Measurements from ENCODE around the gene ARL10.
A peak's percentile ranks its signal among the peaks of the same experiment; 100 is the strongest.
"Not testable (repeated sequence)": the region's sequence is repeated elsewhere in the genome, so short reads cannot be mapped to it uniquely, and the experiment has no call there.

ARL10 gene

DNA sequence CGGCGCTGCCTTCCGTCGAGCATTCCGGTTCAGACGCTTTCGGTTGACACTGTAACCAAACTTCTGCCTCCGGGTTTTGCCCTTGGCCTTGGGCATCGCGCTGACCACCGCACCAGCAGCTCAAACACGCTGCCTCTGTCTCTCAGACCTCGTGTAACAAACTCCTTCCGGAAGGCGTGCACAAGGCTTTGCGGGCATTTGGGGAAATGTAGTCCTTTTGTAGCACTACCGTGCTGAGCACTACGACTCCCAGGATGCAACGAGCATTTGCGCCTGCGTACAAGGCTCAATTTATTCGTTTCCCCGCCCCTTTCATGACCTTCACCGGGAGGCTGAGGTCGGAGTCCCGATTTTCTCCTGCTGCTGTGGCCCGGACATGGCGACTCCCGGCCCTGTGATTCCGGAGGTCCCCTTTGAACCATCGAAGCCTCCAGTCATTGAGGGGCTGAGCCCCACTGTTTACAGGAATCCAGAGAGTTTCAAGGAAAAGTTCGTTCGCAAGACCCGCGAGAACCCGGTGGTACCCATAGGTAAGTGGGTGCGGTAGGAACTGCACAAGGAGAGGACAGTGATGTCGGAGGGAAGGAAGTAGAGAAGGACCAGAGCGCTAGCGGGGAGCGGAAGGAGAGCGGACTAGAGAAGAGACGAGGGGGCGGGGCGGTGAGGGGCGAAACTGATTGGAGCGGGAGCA, 23.3 kb downstream of the ARL10 start, which contains the start of the genes HIGD2A and NOP16:
Gene HIGD2A, plus strand, starts transcription at position 308 of the 691 bp plus-strand sequence. Its CDS starts 69 bp downstream, at position 377.
Gene NOP16, minus strand, starts transcription at position 155 of the 691 bp plus-strand sequence. Its CDS starts 59 bp downstream, at position 96.
- DNase-seq (ENCODE audit: low read depth) = peak; percentile 99

DNA sequence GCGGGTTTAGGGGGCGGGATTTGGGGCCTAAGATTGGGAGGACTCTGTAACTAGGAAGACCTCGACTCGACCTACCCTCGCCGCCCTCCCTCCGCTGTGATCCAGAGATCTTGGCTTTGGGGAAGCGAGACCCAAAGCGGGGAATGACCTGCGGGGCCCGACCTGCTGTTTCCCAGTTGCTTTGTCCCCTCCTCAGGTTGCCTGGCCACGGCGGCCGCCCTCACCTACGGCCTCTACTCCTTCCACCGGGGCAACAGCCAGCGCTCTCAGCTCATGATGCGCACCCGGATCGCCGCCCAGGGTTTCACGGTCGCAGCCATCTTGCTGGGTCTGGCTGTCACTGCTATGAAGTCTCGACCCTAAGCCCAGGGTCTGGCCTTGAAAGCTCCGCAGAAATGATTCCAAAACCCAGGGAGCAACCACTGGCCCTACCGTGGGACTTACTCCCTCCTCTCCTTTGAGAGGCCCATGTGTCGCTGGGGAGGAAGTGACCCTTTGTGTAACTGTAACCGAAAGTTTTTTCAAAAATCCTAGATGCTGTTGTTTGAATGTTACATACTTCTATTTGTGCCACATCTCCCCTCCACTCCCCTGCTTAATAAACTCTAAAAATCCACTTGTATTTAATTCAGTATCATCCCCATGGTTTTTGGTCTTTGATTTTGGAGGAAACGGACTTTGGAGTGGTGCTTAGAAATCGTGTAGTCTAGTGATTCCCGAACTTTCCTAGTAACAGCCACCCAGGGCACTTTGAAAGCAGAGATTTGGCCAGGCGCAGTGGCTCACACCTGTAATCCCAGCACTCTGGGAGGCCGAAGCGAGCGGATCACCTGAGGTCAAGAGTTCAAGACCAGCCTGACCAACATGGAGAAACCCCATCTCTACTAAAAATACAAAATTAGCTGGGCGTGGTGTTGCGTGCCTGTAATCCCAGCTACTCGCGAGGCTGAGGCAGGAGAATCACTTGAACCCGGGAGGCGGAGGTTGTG, 24.1 kb downstream of the ARL10 start:
- DNase-seq (ENCODE audit: low read depth) = no peak

DNA sequence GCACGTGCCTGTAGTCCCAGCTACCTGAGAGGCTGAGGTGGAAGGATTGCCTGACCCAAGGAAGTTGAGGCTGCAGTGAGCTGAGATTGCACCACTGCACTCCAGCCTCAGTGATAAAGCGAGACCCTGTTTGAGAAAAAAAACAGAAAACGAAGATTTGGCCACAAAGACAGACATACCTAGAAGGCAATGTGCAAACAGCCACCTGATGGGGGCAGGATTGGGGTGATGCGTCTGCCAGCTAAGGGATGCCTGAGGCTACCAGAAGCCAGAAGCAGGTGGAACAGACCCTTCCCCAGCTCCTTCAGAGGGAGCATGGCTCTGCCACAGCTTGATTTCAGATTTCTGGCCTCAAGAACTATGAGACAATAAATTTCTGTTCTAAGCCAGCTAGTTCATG, 26.2 kb downstream of the ARL10 start:
- no peak for DNase-seq (ENCODE audit: low read depth)

DNA sequence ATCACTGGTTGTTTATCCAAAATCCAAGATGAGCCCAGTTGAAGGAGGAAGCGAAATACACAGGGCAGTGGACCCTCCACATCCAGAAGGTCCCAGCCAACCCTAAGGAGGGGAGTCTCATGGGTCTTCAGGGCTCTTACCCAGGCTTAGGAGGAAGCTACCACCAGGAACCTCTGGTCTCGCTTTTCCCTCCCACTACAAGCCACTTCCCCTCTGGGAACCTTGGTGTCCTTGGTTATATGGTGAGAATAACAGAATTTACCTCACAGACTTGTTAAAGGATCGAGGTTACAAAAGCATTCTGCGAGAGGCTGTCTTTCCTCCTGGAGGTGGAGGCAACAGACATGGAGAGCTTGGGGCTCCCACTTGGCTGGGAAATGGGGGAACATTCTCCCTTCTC, 26.7 kb downstream of the ARL10 start:
- no peak for DNase-seq (ENCODE audit: low read depth)

DNA sequence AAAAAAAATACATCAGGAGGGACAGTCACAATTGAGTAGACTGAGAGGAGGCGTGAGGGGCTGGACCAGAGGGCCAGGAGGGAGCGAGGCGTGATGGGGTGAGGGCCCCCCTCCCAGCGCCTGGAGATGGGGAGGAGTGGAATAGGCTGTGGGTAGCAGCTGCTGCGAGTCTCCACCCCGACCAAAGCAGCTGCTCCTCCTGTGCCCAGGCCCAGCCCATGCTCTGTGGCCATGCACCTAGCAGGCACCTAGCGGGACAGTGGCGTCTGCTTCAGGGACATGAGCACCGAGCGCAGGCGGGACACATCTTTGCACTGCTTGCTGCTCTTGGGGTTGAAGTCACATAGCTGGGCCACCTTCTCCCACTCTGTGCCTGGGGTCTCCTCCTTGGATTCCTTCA, 27.2 kb downstream of the ARL10 start:
- DNase-seq (ENCODE audit: low read depth) = no peak

DNA sequence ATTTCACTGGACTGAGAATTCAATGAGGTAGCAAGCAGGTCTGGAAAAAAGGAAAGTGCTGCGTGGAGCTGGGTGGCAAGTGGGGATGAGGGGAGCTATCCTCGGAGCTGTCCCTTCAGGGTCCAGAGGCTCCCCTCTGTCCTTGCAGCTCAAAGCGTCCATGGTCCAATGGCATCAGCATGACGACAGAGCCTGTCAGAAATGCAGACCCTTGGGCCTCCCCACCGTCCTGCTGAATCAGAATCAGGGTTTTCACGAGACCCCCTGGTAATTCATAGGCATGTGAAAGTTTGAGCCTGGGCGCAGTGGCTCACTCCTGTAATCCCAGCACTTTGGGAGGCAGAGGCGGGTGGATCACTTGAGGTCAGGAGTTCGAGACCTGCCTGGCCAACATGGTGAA, 28.8 kb downstream of the ARL10 start:
- no peak for DNase-seq (ENCODE audit: low read depth)

DNA sequence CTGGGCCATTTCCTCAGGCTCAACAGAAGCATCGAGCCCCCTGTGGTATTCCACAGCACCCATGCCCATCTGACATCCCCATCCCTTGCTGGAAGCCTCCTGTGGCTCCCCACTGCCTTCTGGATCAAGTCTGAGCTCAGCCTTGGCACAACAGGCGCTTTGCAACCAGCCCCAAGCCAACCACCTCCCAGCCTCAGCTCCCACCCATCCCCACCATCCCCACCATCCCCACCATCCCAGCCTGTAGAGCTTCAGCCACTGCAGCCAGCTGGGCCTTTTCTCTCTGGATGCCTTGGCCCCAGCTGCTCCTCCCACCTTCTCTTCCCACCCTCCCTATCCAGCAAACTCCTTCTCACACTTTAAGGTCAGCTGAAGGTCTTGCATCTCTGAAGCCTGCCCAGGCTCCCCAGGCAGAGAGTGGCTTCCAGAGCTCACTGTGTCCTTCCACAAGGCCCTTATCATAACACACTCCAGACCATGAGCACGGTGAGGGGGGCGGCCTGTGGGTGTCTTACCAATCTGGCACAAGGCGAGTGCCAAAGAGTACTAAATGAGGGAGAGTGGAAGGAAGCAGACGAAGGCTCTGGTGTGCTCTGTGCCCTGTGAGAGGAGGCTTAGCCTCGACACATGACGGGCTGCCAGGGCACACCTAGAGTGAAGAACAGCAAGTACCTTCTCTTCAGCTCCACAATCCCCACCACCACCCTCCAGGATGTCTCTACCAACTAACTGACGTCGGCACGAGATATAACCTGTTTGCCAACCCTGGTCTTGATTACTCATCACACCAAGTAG, 29.8 kb downstream of the ARL10 start:
- peak; percentile 29 for DNase-seq (ENCODE audit: low read depth)

DNA sequence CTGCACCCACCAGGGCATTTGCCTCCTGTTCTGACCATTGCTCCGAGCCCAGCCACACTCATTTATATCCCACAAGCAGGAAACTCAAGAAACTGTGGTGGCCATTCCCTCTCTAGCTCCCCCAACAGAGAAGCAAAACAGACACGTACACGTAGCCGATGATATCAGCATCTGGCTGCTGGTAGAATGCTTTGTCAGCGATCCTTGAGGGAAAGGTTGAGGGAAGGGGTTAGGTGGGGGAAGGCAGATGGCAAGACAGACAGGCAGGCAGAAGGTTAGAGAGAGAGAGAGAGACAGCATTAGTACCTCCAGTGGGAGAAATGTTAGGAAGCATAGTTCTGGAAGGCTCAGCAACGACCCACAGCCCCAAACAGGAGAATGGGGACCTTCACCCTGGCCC, 31.0 kb downstream of the ARL10 start:
- no peak for DNase-seq (ENCODE audit: low read depth)

DNA sequence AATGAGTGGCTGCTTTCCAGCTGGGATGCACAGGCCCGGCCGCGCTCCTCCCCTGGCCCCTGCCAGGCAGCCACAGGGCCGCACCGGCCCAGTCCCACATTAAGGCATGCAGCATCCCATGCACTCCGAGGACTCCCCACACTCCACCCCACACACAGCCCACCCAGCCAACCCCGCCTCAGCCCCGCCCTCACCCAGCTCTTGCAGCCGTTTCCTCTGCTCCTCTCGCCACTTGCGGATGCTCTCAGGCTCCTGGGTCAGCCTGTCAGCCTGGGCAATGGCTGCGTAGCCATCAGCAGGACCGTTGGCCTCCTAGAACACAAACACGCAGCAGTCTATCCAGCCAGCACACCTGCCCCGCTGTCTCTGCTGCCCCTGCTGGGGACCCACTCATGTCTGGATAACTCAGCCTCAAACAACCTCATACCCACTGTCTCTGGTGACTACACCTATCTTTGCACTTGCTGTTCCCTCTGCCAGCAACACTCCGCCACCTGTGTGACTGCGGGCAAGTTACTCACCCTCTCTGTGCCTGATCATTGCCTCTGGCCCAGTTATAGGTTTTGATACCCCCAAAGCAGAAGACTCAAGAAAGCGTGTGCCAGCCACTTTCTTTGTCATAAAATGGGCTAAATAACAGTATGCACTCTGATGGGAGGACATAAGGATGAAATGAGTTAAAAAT, 32.6 kb downstream of the ARL10 start:
- DNase-seq (ENCODE audit: low read depth) = no peak

DNA sequence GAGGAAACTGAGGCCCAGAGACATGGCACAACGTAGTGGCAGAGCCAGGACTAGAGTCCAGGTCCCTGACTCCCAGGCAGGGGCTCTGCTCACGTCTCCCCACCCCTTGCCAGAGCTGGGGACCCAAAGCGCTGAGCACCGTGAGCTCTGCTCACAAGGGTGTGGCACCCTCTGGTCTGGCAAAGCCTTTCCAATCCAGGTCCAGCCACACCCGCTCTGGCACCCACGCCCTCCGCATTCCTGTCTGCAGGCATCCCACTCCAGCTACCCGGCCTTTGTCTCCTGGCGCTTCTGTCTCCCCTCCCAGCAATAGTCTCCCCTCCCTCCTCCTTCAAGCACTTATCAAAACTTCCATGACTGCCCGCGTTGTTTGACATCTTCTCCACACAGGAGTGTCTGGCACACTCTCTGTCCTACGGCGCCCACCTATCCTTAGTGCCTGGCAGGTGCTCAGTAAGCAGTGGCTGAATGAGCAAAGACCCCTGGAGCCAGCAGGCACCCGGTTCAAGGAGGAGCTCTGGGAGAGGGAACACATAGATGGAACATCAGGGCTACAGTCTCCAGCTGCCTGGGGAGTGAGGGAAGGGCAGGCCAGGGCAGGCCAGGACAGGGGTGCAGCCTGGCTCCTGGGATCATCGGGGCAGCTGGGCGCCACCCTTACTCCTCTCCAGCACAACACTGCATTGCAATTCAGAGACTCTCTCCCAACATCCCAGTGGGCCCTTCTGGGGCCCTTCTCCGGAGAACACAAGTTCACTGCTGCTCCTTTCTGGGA, 35.3 kb downstream of the ARL10 start:
- no peak for DNase-seq (ENCODE audit: low read depth)

DNA sequence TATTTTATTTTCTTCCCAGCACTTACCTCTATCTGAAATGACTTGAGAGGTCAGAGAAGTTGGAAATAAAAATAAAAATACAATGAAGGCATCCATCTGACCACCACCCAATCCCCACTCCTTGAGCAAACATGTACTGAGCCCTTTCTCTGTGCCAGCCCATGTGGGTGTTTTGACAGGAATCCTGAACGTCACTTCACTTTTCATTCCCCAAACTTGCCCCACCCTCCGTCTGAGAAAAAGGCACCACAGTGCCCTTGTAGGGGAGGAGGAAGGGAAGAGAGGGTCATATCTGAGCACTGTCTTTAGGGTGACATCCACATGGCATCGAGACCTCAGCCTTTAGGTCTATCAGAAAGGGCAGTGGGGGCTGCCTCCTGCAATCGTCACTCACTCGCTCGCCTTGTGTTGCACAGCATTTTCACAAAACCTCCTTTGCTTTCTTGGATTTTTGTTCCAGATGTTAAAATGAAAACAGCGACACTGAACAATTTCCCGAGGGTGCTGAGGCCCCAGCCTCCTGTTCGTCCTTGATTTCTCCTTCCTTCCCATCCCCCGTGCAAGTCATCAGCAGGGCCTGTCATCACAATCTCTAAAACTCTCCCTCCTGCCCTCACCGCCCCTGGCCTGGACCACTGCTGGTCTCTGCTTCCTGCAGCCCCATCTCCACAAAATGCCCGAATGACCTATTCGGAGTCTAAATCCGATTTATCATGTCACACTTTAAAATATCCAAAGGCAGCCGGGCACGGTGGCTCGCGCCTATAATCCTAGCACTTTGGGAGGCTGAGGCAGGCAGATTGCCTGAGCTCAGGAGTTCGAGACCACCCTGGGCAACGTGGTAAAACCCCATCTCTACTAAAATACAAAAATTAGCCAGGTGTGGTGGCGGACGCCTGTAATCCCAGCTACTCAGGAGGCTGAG, 36.3 kb downstream of the ARL10 start:
- no peak for DNase-seq (ENCODE audit: low read depth)

DNA sequence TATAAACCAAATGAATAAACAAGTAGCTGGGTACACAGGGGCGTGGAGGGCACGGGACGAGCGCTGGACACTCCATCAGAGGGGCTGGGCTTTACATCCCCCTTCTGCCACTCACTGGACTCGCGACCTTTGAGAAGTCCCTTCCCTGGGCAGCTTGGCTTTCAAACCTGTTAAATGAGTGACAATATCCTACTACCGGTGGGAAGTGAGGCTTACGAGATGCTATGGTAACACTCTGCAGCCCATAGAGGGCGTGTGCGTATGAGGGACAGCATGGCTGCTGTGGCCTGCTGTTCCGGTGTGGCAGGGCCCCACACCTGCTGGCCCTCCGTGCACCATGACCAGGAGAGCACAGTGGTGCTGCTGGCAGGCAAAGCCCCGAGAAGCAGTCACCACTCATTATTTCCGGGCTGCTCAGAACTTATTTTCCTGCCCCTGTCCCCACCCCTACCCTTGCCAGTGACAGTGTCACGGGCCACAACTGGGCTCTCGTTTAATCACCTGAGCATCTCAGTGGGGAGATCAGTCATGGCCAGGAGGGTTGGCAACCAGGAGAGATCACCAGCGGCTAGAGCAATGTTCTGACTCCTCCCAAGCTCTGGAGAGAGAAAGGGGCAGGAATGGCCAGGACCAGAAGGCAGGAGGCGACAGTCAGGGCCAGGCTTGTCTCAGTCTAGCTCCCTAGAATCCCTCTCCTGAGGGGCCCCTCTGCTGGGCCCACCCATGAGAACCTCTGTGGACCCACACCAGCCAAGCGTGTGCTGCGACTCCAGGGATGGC, 40.6 kb downstream of the ARL10 start:
- no peak for DNase-seq (ENCODE audit: low read depth)

DNA sequence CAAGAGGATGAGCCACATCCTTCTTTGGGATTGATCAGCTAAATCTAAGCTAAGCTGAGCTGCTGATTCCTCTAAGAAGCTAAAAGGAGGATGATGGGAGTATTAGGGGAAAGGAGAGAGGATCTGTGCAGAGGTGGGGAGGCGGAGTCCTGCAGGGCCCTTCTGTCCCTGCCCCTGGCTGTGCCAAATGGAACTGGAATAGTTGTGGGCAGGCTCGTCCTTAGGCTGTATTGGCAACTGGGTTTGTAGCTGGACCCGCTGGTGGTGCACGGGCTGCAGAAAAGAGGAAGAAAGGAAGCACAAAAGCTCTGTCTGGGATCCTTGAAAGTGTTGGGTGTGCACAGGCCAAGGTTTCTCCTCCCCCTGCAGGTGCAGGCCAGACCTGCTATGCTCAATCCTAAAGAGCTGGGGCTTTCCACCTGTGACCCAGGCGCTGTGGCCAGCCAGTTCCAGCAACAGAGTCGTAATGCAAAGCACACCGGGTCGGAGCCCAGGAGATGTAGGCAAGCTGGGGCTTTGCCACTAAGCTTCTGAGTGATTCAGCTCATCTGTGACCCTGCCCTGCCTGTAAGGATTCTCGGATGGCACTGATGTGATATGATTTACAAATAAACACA, 41.3 kb downstream of the ARL10 start:
- no peak for DNase-seq (ENCODE audit: low read depth)

DNA sequence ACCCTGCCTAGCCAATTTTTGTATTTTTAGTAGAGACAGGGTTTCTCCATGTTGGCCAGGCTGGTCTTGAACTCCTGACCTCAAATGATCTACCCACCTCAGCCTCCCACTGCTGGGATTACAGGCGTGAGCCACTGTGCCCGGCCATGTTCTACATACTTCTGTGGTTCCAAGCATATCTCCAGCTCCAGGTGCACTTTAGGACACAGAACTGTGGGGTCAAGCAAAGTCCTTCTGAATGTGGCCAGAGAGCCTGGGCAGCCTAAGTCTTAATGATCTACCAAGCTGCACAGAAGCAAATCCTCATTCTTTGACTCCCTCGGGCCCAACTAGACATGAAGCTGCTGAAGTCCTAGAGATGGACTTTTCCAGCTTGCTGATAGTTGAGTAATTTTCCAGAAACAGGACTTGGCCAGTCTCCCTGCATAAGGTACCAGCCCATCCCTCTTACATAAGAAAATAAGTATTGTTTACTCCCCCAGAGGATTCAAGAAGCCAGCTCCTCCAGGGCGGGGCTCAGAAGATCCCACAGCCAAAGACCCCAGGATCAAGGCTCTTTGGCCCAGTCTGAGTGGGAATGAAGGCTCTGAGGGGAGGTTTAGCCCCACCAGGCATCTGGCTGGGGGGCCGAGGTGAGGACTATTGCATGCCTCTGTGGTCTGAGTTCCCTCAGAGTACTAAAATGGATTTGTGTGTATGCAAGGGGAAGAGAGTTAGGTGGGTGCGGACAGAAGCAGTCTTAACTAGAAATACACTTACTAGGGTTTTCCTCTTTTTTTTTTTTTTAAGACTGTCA, 42.4 kb downstream of the ARL10 start:
- DNase-seq (ENCODE audit: low read depth) = no peak

DNA sequence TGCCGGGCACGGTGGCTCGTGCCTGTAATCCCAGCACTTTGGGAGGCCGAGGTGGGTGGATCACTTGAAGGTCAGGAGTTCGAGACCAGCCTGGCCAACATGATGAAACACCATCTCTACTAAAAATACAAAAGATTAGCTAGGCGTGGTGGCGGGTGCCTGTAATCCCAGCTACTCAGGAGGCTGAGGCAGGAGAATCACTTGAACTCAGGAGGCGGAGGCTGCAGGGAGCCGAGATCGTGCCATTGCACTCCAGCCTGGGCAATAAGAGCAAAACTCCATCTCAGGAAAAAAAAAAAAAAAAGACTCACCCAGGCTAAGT, 42.9 kb downstream of the ARL10 start:
- not testable (repeated sequence) for DNase-seq (ENCODE audit: low read depth)

DNA sequence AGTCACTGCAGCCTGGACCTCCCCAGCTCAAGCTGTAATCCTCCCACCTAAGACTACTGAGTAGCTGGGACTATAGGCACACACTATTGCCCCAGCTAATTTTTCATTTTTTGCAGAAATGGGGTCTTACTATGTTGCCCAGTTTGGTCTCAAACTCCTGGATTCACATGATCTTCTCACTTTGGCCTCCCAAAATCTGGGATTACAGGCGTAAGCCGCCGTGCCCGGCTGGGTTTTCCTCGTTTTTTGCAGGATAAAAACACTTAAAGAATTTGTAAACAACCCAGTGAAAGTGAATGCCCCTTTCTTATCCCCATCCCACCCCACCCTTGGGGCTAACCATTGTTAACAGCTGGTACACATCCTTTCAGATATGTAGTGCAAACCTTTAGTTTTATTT, 43.3 kb downstream of the ARL10 start:
- DNase-seq (ENCODE audit: low read depth) = no peak

DNA sequence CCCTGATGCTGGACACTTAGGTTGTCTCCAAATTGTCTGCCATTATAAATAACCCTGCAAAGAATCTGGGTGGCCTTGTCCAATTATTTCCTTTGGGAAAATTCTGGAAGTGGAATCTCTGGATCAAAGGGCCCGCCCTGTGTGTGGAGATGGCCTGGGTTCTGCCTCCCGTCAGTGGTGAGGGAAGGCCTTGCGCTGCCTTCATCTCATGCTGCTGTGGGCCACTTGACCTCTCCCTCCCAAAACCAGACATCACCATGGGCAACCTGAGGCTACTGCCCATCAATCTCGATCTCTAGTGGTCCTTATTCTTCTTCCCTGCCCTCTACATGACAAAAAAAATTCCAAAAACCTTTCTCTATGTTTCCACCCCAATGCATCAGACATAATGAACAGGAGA, 44.5 kb downstream of the ARL10 start:
- no peak for DNase-seq (ENCODE audit: low read depth)
